Right forelimb (tissue), 1 donor: ENCODE results near the gene NAAA.
"Not testable (repeated sequence)": the region's sequence is repeated elsewhere in the genome, so short reads cannot be mapped to it uniquely, and the experiment has no call there.

Source experiments
- DNase-seq: peaks from one replicate; pipeline ENCODE4 v3.0.0-alpha.2; 2018

The NAAA gene

GRCh38 chr4:75916091-75916661 lies 24.6 kb downstream of the NAAA start:
- no peak for DNase-seq

- no peak for DNase-seq
Observed at GRCh38 chr4:75912968-75913367, 27.8 kb downstream of the NAAA start.

DNA sequence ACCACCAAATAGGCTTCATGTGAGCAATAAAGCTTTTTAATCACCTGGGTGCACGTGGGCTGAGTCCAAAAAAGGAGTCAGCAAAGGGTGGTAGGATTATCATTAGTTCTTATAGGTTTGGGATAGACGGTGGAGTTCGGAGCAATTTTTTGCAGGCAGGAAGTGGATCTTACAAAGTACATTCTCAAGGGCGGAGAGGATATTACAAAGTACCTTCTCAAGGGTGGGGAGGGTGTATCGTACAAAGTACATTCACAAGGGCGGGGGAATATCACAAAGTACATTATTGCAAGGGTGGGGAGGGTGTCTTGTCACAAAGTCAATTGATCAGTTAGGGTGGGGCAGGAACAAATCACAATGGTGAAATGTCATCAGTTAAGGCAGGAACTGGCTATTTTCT lies 30.0 kb downstream of the NAAA start:
- DNase-seq: not testable (repeated sequence)

DNA sequence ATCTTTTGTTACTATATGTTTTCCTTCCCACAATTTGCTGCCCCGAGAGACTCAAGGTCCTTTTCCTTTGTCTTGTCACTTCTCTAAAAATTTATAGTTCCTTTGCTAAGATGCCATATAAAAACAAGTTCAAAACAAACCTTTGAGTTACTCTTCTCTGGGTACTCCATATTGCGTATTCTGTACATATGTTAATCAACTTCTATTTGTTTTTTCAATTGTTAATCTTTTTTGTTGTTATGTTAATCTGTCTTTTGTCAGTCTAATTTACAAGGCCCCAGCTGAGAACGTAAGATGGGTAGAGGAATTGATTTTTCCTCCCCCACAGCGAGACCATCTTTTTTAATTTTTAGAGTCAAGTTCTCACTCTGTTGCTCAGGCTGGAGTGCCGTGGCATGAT lies 31.4 kb downstream of the NAAA start:
- DNase-seq: no peak

- DNase-seq: no peak
Observed at GRCh38 chr4:75908555-75908954, 32.3 kb downstream of the NAAA start.

GRCh38 chr4:75907966-75908365 lies 32.8 kb downstream of the NAAA start:
- no peak for DNase-seq

DNA sequence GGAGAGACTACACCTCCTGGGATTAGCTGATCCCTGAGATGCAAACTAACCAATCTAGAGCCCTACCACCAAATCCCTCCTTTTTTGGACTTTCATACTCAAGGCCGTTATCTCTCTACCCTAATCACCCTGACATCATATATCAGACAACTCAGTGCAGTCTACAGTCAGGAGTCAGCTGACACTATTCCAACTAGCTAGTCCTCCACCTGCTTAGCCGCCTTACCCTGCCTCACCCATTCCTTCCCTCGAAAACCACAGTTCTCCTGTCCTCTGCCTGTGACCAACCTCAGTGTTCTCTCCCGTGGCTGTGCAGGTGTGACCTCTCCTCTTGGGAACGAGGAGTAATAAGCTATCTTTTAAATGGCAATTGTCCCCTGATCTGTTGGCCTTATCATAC lies 36.7 kb downstream of the NAAA start:
- DNase-seq: no peak

DNA sequence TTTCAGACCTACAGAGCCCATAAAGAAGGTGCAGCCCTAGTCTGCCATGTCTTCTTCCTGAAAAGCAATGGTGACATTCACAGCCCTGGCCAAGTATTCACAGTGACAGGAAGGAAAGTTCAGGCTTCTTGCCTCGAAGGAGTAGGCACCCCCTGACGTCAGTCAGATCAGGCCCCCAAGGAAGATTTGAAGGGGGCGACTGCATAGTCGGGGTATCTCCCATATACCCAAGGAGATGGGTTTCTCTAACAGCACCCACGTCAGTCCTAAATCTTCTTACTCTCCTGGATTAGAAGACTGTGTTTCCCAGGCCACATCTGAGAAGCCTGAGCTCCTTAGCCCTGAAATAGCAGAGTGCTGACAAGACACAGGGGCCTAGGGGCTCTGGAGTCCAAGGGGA lies 38.5 kb downstream of the NAAA start, which contains the start of gene PPEF2:
Gene PPEF2, minus strand, starts transcription at position 101 of the 400 bp plus-strand sequence. CDS start 6,127 bp downstream, outside the sequence.
- DNase-seq: no peak

GRCh38 chr4:75898536-75898935 lies 42.3 kb downstream of the NAAA start:
- DNase-seq: no peak

GRCh38 chr4:75895744-75896314 lies 45.0 kb downstream of the NAAA start:
- no peak for DNase-seq

- DNase-seq: no peak
Observed at GRCh38 chr4:75892508-75892907, 48.3 kb downstream of the NAAA start.

GRCh38 chr4:75891611-75892010 lies 49.2 kb downstream of the NAAA start:
- DNase-seq: no peak

DNA sequence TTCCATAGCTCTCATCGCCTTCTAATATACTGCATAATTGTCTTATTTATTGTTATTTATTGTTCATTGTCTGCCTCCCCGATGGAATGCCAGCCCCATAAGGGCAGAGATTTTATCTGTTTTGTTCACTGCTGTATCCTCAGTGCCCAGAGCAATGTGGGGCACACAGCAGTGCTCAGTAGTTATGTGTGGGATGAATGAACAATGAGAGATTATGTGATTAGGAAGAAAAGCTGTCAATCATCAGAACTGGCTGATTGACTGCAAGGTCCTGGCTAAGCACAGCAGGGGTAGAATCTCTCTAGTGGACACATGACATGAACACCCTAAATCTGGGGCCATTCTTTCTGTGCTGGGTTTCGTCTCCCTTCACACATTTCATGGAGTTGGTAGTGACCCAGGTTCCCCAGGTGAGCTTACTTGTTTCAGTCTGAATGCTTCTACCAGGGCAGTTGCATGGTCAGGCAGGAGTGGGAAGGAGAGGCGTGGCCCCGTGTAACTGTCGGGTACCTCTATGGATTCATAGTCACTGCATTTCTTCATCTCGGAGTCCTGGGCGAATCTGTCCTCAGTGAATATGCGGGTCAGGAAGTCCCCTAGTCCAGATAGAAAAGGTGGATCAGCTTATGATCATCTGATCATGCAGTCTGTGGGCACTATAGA lies 51.1 kb downstream of the NAAA start:
- DNase-seq: no peak

- DNase-seq: no peak
Observed at GRCh38 chr4:75886104-75886503, 54.7 kb downstream of the NAAA start.

GRCh38 chr4:75881476-75881875 lies 59.3 kb downstream of the NAAA start:
- DNase-seq: no peak

DNA sequence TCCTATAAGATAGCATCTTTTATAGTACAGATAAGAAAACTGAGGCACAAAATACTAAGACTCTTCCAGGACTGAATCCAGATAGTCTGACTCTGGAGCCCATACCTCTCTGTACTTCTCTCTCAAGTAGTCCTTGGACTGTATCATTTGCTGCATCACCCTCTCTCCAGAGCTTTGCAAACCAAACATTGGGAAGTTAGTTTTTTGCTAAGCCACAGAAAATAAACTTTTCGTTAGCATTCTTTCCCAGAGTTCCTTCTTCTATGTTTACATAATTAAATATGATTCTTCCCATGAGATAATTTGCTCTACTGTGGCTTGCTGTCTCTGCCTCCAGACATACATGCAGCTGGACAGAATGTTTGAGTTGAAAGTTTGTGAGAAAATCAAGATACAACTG lies 60.5 kb downstream of the NAAA start:
- DNase-seq: no peak

- no peak for DNase-seq
Observed at GRCh38 chr4:75878246-75878756, 62.5 kb downstream of the NAAA start.

DNA sequence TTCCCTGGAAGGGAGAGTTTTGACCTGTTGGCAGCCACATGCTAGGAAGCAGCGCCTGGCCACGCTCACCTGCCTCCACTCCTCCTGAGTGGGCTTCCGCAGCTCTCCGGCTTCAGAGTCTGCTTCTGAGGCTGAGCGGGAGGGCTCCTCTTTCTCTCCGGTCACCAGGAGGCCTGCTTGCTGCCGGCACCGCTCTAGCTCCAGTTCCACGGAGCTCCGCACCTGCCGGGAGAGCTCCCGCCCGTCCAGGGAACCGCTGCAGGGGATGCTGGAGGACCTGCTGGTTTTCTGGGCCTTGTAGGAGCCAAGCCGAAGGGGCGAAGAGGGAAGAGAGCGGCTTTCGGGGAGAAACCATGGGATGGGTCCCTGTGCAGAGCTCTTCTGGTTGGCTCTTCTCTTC lies 64.6 kb downstream of the NAAA start:
- DNase-seq: no peak

- no peak for DNase-seq
Observed at GRCh38 chr4:75869100-75869499, 71.7 kb downstream of the NAAA start.

- no peak for DNase-seq
Observed at GRCh38 chr4:75867130-75867529, 73.7 kb downstream of the NAAA start.
